Tongue (tissue), 2 donors: ENCODE measurements around the gene CPT2. TPM values are rescaled to one million over a fixed set of nuclear protein-coding genes. Genes with fewer than 3 reads are reported as not detected.

Experiments used
- DNase-seq: peaks from one replicate; pipeline ENCODE4 v3.0.0-alpha.2; 2015
- total RNA-seq: library from RNA; depleted of rRNA; stranded (reverse); fragments of >200 nt; gene quantifications from one replicate; pipeline ENCODE4 v1.2.3, GENCODE V29; 2014

The CPT2 gene
- total RNA-seq, 1 donor from 2014 or later: 20.6 TPM

DNA sequence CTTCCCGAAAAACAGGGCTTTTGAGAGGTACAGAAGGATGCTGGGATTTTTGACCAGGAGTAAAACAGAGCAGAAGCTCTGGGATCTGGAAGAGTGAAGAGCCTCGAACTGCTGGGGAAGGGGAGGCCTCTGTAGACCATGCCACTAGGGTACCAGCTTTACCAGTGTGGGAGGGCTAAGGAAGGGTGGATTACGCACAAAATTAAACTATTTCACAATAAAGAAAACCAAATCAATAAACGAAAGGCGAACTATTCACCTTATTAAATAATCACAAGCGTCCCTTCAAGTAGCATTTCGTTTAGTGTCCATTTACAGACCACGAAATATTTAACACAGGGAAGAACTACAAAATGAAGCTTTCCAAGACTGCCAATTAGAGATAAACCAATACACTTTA lies 23.1 kb downstream of the CPT2 start:
- no peak for DNase-seq

DNA sequence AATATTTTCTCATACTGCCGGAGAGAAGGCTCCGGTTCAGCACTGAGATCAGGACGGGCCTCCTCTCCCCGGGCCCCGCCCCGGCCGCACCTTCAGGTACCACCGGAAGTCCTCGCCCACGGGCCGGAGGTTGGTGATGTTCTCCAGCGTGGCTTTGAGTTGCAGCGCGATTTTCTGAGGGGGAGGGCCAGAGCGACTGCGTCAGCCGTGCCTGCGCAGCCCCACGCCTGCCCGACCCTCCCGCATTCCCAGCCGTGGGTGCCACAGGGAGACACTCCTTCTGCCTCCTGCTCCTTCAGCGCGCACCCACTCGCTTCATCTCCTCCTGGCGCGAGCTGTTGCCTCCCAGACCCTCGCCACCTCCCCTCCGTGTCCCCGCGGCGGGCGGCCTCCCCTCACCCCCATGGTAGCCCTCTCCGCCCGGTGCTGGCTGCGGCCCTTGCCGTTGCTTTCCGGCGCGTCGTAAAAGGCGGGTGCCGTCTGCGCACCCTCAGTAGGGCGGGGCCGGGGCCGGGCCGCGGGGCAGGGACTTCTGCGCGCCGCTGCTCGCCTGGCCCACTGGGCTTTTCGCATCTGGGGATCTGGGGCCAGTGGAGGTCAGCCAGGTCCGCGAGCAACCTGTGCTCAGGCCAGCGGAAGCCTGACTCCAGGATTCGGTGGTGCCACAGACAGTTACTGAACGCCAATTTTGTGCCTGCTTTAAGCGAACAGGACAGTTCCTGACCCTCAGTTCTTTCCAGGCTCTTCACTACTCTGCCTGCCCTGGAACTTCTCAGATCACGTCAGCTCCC lies 23.7 kb downstream of the CPT2 start, which contains the start of gene CZIB:
CZIB (minus strand) TSS at position 464 of the 791 bp plus-strand sequence; CDS start at position 405, 59 bp downstream.
- DNase-seq: peak; percentile 96

DNA sequence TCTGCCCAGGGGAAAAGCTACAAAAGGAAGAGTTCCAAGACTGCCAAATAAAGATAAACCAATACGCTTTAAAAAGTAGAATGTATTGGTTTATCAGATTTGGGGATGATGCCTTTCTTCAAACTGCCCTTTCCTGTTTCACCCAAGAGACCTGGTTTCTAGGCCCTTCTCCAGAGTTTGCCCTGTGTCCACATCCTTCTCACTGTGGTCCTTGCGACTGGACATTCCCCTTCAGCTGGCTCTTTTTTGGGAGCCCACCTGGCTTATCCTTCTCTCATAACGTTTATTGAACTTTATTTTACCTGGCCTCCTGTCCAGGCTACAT lies 24.3 kb downstream of the CPT2 start:
- no peak for DNase-seq

DNA sequence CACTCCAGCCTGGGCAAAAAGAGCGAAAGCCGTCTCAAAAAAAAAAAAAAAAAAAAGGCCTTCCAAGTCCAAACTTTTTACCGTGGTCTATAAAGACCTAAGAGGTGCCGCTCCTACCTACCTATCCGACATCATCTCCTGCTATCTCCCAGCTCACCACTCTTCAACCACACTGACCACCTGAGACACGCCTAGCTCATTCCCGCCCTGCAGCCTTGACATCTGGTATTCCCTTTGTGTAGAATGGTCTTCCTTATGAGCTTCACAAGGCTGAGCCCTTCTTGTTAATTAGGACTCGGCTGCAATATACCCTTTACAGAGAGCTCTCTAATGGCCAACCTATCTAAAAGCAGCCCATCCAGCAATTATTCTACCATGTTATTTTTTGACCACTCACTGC lies 41.0 kb downstream of the CPT2 start:
- DNase-seq: no peak

DNA sequence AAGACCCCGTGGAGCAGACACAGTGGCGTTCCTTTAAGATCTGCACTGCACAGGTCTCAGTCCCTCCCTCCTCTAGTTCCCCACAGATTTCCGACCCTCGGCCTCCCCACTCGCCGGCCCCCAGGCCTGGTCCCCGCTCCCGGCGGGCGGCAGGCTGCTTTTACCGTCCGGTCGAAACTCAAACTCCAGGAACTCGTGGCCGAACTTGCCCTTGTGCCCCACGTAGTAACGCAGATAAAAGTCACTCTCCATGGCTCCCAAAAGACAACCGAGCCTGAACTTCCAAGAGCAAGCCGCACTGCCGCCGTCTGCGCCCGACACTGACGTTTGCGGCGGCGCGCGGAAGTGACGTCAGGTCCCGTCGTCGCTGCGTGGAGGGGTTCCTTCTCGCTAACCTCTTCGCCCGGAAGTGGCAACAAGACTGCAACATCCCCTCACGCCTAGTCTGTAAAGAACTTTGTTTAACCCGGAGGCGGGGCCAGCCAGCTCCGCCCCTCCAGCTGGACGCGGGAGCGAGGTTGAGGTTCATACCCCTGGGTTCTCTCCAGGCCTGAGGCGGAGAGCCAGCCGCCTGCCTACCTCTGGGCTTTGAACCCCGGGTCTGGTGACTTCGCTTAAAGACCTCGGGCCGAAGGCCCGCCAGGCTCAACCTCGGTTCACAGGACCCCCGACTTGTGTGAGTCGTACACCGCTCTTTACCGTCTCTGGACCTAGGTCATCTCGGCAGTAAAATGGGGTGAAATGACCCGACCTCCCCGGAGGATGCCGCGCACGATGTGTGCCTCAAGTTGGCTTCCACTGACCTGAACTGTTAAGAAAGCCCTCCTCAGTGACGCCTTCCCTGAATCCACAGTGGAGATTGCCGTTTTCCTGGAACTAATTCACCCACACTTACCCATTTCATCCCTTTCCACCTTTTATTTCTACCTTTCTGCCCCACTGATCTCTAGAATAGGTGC lies 41.9 kb downstream of the CPT2 start, which contains the start of gene MAGOH:
MAGOH (minus strand) TSS at position 322 of the 959 bp plus-strand sequence; CDS start at position 252, 70 bp downstream.
- DNase-seq: peak; percentile 97

DNA sequence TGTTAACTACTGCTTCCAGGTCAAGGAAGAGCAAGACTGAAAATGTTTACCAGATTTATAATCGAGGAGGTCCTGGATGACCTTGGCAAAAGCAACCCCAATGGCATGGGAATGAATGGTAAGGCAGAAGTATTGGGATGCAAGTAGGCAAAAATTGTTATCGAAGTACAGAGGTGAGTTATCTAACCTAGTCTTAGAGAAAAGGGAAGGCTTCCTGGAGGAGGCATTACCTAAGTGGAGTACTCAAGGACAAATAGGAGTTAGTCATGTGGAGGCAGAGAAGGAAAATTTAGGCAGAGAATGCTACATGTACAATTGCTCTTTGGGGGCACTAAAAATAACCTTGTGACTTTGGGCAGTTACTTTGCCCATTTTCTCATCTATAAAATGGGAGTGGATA lies 45.2 kb downstream of the CPT2 start:
- DNase-seq: no peak

DNA sequence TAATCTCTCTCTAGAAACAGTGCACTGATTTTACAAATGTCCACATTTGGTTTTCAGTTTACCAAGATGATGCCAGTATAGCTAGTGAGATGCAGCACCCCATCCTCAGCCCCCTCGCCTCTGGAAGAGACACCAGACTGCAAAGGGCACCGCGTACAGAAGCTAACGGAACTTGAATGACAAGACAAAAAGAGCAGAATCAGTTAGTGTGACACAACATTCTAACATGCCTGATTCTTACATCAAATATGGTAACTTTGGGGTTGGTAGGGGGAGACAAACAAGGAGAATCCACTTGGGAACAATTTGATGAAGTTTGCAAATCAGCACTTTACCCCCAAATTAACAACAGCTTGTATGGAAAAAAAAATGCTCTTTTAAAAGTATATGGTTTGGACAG lies 45.8 kb downstream of the CPT2 start:
- DNase-seq: no peak

DNA sequence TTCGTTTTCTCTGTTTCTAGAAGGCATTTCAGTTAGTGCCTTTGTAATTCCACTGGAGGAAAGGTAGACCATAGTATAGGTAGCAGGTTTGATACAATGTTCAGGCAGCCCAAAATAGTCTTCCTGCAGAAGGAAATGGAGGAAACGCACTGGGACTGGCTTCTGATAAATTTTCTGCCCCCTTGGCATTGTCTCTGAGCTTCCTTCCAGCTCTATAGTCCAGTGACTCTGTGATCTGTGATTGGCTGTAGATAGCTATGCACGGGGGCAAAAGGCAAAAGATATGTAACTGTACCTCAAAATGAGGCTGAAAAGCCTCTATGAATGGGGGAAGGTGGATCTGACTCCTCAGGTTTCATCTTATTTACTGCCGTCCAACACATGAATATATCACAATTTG lies 47.5 kb downstream of the CPT2 start:
- no peak for DNase-seq

DNA sequence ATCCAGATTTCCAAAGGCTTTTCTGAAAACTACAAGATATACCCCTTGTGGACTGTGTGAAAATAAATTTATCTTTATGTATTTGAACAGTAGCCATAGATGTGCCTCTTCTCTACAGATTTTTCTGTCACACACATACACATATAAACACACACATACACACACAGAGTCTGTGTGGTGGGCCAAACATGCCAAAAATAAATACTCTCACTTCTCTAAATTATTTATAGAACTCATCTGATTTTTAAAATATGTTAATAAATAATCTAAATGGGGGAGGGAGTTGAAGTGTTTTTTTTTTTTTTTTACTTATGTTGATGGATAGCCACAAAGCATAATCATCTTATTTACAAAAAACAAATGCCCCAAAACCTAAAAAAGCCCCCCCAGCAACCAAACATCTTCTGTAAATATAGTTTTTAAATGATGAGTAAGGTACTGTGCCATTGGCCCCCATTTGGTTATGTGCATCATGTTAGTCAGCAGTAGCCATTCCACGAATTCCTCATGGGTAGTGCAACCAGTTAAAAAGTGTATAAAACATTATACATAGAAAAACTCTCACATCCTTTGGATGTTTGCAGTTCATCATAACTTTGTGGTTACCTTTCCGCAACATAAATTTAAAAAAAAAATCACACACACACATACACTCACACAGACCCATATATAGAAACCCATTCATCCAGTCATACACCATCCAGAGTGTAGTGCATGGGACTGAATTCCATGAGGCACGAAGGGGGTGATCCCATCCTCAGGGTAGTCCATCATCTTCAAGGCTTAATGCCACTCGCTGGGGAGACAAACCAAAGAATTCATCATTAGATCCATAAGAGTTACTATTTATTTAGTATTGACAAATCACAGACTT lies 49.9 kb downstream of the CPT2 start:
- DNase-seq: no peak

DNA sequence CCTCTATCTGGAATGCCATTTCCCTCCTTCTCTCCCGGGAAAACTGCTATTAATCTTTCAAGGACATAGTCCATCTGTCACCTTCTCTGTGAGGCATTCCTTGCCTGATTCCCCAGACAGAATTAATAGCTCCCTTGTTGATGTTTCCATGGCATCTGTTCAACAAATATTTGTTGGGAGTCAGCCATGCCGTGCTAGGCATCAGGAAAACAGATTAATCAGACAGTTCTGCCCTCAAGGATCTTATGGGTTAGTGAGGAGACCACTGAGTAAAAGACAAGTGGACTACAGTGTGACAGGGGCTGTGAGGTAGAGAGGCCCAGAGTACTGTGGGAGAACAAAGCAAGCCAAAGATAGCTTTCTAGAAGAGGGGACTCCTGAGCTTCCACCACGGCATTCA lies 53.1 kb downstream of the CPT2 start:
- peak; percentile 5 for DNase-seq

DNA sequence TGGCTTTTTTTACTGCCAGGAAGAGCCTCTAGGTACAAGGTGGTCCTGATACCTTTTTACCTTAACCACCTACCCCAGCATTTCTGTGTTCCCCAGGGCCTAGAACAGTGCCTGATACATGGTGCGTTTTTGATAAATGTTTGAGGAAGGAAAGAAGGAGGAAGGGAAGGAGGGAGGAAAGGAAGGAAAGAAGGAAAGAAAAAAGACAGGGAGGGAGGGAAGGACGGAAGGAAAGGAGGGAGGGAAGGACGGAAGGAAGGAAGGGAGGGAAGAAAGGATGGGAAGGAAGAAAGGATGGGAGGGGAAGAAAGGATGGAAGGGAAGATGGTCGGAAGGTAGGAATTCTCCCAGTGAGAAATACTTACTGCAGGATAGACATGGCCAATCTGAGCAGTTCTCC lies 53.7 kb downstream of the CPT2 start:
- DNase-seq: no peak

DNA sequence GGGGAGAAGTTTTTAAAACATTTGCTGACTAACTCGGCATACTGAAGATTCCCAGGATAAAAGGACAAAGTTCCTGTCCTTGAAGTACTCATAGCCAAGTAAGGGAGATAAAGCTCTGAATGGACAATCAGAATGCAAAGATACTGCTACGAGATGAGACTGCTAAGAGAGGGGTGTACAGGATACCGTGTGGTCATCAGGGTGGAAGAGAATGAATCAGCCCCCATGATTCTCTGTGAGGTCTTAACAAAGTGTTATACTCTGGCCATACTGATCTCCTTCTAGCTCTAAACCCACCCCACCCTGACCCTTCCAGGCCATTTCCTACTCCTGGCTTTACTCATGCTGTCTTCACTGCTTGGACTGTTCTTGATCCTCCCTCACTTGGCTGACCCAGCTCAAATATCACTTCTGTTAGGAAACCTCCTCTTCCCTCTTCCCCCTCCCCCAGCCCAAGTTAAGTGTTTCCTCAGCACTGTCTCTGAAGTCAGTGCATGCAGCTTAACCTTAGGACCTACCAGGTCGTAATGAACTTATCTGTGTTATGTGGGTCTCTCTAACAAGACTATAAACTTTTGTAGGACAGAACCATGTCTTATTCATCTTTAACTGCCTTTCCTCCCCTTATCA lies 57.5 kb downstream of the CPT2 start:
- no peak for DNase-seq

DNA sequence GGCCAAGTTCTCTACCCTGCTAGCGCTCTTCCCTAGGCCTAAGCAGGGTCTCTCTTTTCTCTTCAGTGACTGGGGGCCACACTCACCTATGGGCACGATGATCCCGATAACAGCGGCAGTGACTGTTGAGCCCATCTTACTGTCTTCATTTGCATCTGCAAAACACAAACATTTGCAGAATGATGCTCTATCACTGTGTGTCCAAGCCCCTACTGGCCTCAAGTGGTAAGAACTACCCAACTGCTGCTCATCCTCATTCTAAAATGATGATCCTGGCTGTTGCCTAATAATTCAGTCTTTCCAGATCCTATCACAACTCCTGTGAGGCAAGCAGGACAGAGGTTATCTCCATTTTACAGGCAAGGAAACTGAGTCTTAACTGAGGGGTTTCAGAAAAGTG lies 58.4 kb downstream of the CPT2 start:
- DNase-seq: no peak

DNA sequence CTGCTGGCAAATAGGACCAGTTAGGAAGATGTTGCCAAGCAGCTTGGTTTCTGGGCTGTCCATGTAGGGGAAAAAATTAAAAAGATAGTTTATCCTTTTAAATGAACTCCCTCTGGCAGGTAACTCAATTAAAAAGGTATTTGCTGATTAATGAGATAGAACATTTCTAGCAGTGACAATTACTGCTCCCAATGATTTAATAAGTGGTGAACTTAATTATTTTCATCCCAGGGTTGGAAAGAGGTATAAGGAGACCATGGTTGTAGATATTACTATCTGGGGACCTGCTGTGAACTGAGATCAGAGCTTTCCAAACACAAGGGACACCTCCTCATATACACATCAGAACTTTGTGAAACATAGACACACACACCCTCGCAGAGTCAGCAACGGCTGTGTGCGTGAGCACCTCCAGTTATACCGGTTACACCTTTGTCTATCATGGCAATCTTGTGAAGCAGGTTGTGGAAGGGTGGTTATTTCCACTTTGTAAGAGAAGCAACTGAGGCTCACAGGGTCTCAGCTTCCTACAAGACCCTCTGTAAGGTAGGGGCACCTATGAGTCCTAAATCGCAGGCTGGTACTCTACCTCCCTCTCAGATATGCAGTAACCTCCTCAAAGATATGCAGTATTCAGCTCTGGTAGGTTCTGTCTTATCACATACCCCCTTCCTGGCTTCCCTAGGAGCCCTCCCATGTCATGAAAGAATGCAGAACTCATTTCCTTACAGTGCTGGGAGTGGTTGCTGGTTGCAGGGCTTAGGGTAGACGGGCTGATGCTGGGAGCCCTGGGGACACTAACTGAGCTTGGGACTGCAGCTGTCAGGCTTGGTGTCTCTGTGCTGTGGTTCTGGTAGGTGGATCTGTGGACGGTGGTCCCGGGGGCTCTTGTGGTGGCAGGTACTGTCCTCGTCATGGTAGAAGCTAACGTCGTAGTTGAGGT lies 60.2 kb downstream of the CPT2 start:
- DNase-seq: no peak

DNA sequence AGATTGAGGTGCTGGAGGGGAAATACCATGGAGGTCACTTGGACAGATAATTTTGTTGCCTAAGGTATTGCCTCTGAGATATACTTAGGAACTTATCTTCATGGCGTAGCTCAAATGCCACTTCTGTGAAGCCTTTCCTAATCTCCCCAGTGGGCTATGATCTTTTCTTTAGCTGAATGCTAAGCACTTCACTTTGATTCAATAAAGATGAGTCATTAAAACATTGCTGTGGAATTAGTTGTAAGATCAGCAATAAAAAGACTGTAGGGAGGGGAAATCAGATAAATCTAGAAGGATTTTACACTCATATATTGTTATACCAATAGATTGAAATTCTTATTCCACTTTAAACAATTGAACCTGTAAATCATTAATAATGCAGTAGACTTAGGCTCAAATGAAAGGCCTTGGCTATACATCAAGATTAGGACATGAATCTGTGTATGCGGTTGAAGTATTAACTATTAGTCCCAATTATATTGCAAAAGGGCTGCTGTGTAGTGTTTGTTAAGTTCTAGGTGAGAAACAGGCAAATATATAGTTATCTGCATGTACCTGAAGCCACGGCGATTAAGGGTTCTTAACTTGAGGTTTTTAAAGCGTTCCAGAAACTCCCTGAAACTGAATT lies 60.9 kb downstream of the CPT2 start:
- no peak for DNase-seq

DNA sequence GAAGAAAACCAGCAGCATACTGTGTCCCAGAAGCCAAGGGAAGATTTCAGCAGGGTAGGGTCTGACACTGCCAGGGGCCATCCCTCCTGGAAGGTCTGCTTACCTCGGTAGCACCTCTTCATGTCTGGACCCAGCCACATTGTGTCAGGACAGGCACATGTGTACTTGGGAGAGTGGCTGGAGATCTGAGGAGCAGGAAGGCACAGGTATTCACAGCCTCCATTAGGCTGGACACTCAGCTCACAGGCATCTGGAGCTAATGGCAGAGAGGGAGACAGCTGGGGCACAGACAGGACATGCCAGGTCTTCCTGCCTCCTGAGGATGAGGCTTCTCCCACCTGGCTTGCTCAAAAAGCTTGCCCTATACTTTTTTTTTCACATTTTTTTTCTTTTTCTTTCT lies 61.6 kb downstream of the CPT2 start:
- DNase-seq: no peak

DNA sequence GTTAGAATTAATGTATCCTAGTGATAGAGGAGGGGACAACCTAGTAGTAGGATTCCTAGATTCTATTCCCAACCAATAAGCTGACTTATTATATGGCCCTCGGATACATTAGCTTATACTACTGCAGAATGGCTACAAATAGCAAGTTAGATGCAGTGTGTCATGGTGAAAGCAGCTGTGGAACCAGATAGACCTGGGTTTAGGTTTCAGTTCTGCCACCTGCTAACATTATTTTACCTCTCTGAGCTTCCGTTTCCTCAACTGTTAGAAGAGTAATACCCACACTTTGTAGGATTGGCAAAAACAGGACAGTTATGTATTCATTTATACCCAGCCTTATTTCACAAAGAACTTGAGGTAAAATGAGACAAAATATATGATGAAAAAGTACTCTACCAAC lies 63.3 kb downstream of the CPT2 start:
- no peak for DNase-seq

DNA sequence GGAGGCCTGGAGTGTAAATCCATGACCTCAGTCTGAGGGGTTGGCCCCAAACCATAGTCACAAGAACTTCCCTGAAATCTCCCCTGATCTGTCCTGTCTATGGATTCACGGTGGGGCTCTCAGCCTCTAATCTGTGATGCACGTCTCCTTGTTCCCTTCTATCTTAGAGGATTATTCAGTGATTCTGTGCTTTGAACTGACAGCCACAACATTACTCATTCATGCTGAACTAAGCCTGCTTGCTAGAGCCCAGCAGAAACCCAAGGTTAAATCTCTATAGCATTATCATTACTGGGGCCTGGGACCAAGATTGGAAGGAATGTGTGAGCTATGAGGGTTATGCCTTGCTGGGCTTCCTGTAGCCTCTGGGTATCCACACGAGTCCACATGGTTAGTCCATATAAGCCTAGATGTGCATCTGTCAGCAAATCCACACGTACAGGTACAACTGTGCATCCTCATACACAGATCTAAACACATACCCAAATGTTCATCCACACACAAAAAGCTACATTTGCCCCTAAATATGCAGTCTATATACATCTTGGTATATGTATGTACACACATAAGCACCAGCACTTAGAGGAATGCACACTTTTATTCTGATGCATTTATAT lies 64.1 kb downstream of the CPT2 start:
- no peak for DNase-seq

DNA sequence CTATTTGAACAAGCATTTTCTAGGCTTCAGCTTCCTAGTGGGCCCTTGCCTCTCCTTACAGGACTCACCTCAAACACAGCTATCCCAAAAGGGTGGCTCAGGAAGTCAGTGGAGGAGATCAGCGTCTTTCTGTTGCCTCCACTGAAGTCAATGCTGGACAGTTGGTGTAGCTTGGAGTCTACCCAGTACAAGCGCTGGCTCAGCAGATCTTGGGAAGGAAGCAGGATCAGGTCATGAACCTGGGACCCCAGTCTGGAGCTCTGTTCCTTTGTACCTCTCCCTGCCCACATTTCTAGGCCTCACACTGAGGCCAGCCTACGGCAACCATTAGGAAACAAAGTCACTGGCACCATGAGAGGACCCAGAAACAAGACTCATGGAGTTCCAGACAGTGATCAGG lies 65.4 kb downstream of the CPT2 start:
- no peak for DNase-seq
